Endometrial microvascular endothelial cells (primary cell): ENCODE results near the gene NCMAP. TPM values are rescaled to one million over a fixed set of nuclear protein-coding genes. Genes with fewer than 3 reads are reported as not detected.

Experiments used
- in situ Hi-C: cut with HindIII; loops from 2 replicates; pipeline ENCODE4 v1.10.0; 2017; ENCODE audit warnings: low sequenced_read_pairs, low pct_unique_long_range_greater_than_20kb; ENCODE audit errors: inconsistent ontology term
- total RNA-seq: library from RNA; depleted of rRNA; stranded (reverse); fragments of >200 nt; gene quantifications from one replicate; pipeline ENCODE4 v1.2.3, GENCODE V29; 2015; ENCODE audit errors: inconsistent ontology term

NCMAP gene
- total RNA-seq, 1 donor from 2014 or later: not detected

DNA sequence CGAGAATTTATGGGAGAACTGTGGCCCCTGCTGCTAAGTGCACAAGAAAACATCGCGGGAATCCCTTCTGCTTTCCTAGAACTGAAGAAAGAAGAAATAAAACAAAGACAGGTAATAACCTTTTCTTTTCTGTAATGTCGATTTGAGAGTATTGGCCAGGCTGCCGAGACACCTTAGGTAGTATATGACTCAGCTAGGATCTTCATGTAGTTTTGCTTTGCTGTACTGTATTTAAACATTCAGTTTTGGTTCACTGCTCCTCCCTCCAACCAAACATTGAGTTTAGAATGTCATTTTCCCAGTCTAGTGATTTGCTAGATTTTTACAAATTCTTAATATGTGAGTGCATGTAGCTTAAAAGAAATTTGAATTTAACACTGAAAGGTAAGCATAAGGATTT, 93.0 kb downstream of the NCMAP start:
- in situ Hi-C loops: no loop called here

DNA sequence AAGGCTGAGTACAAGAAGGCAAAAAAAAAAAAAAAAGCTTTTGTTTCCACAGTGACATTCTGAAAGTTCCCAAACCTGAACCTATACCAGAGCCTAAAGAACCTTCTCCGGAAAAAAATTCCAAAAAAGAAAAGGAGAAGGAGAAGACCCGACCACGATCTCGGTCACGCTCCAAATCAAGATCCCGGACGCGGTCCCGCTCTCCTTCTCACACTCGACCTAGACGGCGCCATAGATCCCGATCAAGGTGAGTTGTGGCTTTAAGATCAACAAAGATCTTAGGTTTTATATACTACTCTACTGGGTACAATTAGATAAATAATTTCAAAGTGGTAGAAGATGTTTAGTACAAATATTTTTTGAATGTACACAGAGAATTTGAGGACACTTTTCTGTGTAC, 96.5 kb downstream of the NCMAP start:
- in situ Hi-C loops: loop anchor here (25.0 kb wide), 1 partner anchor 110 kb away; no protein-coding TSS in a partner anchor

DNA sequence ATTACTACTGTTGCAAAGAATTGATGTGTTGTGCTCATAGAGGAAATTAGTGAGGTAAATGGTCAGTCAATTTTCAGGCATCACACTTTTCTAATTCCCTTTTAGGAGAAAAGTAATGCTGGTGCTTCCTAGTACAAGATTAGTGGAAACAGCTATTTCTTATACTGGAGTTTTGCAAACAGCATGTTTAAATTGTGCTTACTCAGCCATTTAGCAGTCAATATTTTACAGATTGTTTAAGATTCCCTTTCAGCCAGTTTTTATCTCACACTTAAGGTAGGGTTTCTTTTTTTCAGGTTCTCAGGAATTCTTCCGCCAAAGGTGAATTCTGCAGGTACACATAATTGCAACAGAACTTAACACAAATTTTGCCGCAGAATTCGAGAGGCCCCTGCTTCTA, 98.1 kb downstream of the NCMAP start:
- in situ Hi-C loops: loop anchor here (25.0 kb wide), 1 partner anchor 108 kb away; no protein-coding TSS in a partner anchor

DNA sequence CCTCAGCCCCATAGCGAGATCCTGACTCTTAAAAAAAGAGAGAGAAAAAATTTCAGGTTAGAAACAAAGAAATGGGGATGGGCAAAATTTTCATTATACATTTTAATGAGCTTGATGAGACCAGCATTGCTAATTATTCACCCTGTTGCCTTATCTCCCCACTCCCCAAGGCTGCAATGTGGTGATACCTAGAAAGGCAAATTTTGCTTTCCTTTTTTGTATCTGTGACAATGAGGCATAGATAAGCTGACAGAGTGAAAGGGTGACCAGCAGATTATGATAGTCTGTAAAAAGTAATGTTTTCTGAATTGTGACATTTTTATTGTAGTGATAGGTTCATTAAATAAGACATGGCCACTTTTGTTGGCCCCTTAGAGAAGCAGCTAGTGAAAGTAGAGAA, 100.2 kb downstream of the NCMAP start:
- in situ Hi-C loops: loop anchor here (25.0 kb wide), 1 partner anchor 106 kb away; no protein-coding TSS in a partner anchor

DNA sequence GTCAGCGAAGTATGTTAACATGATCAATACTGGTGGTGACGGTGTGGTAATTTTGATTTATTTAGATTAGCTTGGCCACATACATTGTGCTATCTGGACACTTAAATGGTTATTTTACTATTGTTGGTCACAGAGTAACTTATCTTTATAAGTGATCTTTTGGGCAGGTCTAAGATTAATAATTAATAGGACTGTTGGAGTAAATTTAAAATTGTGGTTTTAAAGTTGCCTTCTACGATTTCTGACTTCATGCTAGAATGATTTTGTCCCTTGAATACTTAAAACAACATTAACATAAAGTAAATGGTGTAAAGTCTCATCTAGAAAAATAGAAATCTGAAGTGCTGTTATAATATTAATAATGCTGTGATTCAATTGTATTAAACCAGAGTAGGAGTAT, 101.9 kb downstream of the NCMAP start:
- in situ Hi-C loops: loop anchor here (25.0 kb wide), 1 partner anchor 105 kb away; no protein-coding TSS in a partner anchor

Other genes starting within 250 kb of the NCMAP start
- gene GRHL3, start 236.7 kb upstream of the NCMAP start, total RNA-seq: not detected
- gene STPG1, start 142.3 kb upstream of the NCMAP start, total RNA-seq: 4.1 TPM
- gene NIPAL3, start 140.3 kb upstream of the NCMAP start, total RNA-seq: 22.4 TPM
- gene RCAN3, start 53.3 kb upstream of the NCMAP start, total RNA-seq: 11.7 TPM
- gene SRRM1, start 87.2 kb downstream of the NCMAP start, total RNA-seq: 38.7 TPM
- gene CLIC4, start 189.4 kb downstream of the NCMAP start, total RNA-seq: 565 TPM